Natural killer cell (primary cell): Measurements from ENCODE around the gene ZNF682. TPM values are rescaled to one million over a fixed set of nuclear protein-coding genes. Genes with fewer than 3 reads are reported as not detected.

Experiments
- ATAC-seq, 3 donors: fragments of 150-1000 bp in 2 of 3; fragments of 200-7000 bp in 1 of 3; cut with Tn5 transposase; 1 replicate in 1 of 3; 2 replicates in 2 of 3; pipeline ENCODE4 v1.10.0; 2021; ENCODE audit warnings: mild to moderate bottlenecking in 2 of 3, moderate library complexity in 2 of 3
- DNase-seq, 2 donors: peaks; one replicate each; pipeline versions ENCODE4 v3.0.0 to v3.0.0-alpha.2; 2013 to 2021; ENCODE audit warnings: mixed read lengths in 1 of 2
- H3K27ac ChIP-seq: one replicate; pipeline ENCODE4 v1.5.1; 2013; ENCODE audit warnings: mild to moderate bottlenecking, low read length
- H3K27me3 ChIP-seq: one replicate; pipeline ENCODE4 v1.6.1; 2013; ENCODE audit warnings: low read length; ENCODE audit not compliant: control insufficient read depth, insufficient read depth
- H3K36me3 ChIP-seq: one replicate; pipeline ENCODE4 v1.6.1; 2013; ENCODE audit warnings: low read length; ENCODE audit not compliant: control insufficient read depth, insufficient read depth
- H3K4me1 ChIP-seq: one replicate; pipeline ENCODE4 v1.6.1; 2013; ENCODE audit warnings: low read length; ENCODE audit not compliant: control insufficient read depth, insufficient read depth
- H3K4me3 ChIP-seq: one replicate; pipeline ENCODE4 v1.5.1; 2013; ENCODE audit warnings: low read length
- H3K9me3 ChIP-seq: one replicate; pipeline ENCODE4 v1.6.1; 2013; ENCODE audit warnings: low read length; ENCODE audit not compliant: control insufficient read depth, insufficient read depth
- H3K27ac Mint-ChIP-seq, 2 donors: one replicate each; pipeline ENCODE4 v1.8.0; 2022; ENCODE audit warnings: mild to moderate bottlenecking in 2 of 2, mixed read lengths in 2 of 2, moderate library complexity in 1 of 2
- H3K27me3 Mint-ChIP-seq, 2 donors: one replicate each; pipeline ENCODE4 v1.8.0; 2022; ENCODE audit warnings: low read depth in 2 of 2, mixed read lengths in 2 of 2
- H3K36me3 Mint-ChIP-seq: one replicate; pipeline ENCODE4 v1.8.0; 2022; ENCODE audit warnings: mixed read lengths
- H3K4me1 Mint-ChIP-seq, 2 donors: one replicate each; pipeline ENCODE4 v1.8.0; 2022; ENCODE audit warnings: mixed read lengths in 2 of 2
- H3K4me3 Mint-ChIP-seq: one replicate; pipeline ENCODE4 v1.8.0; 2022; ENCODE audit warnings: mild to moderate bottlenecking, moderate library complexity, mixed read lengths
- H3K9me3 Mint-ChIP-seq, 2 donors: one replicate each; pipeline ENCODE4 v1.8.0; 2022; ENCODE audit warnings: mixed read lengths in 2 of 2
- CTCF ChIP-seq: fragments of 200-600 bp; IDR thresholded peaks from one replicate; pipeline ENCODE4 v1.8.0; 2022; ENCODE audit warnings: antibody characterized with exemption
- WGBS: methylation state at CpG from one replicate; pipeline ENCODE4 v1.1.7; 2013; ENCODE audit warnings: missing lambda C conversion rate; ENCODE audit not compliant: insufficient coverage; 5-methylcytosine and 5-hydroxymethylcytosine counted together
- intact Hi-C: fragments of 100-400 bp; cut with micrococcal nuclease; formaldehyde crosslinking; loops from one replicate; pipeline ENCODE4 v1.14.2; 2022
- total RNA-seq, 4 donors: library from RNA; stranded (reverse); fragments of 120-200 nt in 1 of 4; gene quantifications; one replicate each; pipeline versions ENCODE4 v1.2.3 to v1.2.4, GENCODE V29; 2013 to 2022

ZNF682 gene
- total RNA-seq, 3 donors from 2014 or later (not counting 1 experiment from before 2014, with no cell fraction given) = 9.6 to 16.1 (median 13.4) TPM

GRCh38 chr19:19955208-19955607, 84.1 kb downstream of the ZNF682 start:
- no peaks in the 10 kb centered on the region for H3K4me1 ChIP-seq
- H3K27ac Mint-ChIP-seq = no peak overlapping the region
- H3K9me3 ChIP-seq = no peaks in the 10 kb centered on the region
- H3K27ac ChIP-seq = no peak overlapping the region
- no peaks in the 10 kb centered on the region for H3K36me3 ChIP-seq
- H3K27me3 Mint-ChIP-seq = no peaks in the 10 kb centered on the region
- intact Hi-C loops = no loop called here
- H3K4me3 ChIP-seq = no peak overlapping the region
- H3K9me3 Mint-ChIP-seq = no peaks in the 10 kb centered on the region
- no peak for ATAC-seq
- TF ChIP-seq CTCF = no peak
- DNase-seq = no peak
- WGBS = 89% methylated on average over 9 of the region's 9 CpGs
- H3K4me1 Mint-ChIP-seq = peaks cover 5 to 8% of the 10 kb centered on the region in 2 donors
- no peaks in the 10 kb centered on the region for H3K36me3 Mint-ChIP-seq
- H3K4me3 Mint-ChIP-seq = no peak overlapping the region
- no peaks in the 10 kb centered on the region for H3K27me3 ChIP-seq

Other genes with a start within 250 kb of the ZNF682 start
- 10 to 100 TPM; 35.0 to 62.8 (median 44.0) TPM for gene ZNF506, start 217.8 kb downstream of the ZNF682 start, total RNA-seq
- gene ZNF253, start 173.6 kb downstream of the ZNF682 start, total RNA-seq = 10 to 100 TPM in 2 of 3 donors, 1 to 10 TPM in 1; 8.6 to 14.7 (median 10.1) TPM
- 1 to 10 TPM; 2.2 to 5.2 (median 4.2) TPM for gene ZNF93, start 138.6 kb downstream of the ZNF682 start, total RNA-seq
- gene ZNF90, start 38.5 kb upstream of the ZNF682 start, total RNA-seq = 1 to 10 TPM; 1.6 to 3.2 (median 1.8) TPM
- 1 to 10 TPM; 3.4 to 6.8 (median 4.8) TPM for gene ZNF486, start 127.7 kb upstream of the ZNF682 start, total RNA-seq